HG02970 (cell line): ENCODE results near the gene PTGER1.

Experiments used
- ATAC-seq: cut with Tn5 transposase; IDR thresholded peaks from one replicate; pipeline ENCODE4 v1.9.1; 2021; ENCODE audit warnings: mild to moderate bottlenecking, moderate library complexity, moderate number of reproducible peaks; ENCODE audit not compliant: unreplicated experiment, low FRiP score

PTGER1 gene

DNA sequence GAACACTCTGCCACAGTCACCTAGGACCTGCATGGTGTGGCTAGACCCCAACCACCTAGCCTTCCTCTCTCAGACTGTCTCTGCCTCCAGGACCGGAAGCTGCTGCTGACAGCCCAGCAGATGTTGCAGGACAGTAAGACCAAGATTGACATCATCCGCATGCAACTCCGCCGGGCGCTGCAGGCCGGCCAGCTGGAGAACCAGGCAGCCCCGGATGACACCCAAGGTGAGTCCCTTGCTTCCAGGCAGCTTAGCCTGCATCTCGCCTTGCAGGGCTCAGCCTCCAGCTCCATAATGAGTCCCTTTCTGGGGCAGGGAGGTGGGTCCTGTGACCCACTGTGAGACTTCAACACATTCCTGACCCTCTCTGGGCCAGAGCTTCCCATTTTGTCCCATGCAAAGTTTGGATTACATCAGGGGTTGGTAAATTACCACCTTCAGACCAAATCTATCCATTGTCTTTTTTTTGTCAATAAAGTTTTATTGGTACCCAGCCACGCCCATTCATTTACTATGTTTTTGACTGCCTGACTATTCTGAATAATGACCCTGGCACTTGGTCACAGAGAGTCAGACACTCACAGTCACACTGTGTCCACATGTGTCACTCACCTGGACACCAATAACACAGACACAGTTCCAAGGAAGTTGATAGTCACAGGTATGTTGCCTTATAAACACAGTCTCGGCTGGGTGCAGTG is 28.7 kb downstream of the PTGER1 start:
- no peak for ATAC-seq

DNA sequence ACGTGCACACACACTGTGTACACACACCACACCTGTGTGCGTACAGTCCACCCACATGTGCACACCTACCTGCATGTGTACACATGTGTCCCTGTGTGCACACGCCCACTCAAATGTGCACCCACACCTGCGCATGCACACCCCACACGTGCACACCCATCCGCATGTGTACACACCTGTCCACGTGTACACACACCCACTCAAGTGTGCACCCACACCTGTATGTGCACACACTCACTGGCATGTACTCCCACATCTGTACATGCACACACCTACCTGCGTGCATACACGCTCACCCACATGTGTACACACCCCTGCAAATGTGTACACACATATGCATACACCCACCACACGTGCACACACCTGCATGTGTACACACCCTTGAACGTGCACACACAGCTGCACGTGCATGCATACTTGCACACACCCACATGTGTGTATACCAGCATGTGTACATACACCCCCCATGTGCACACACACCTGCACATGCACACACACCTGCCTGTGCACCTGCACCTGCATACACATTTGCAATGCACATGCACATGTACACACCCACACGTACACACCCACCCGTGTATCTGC is 31.4 kb downstream of the PTGER1 start:
- ATAC-seq = no peak

DNA sequence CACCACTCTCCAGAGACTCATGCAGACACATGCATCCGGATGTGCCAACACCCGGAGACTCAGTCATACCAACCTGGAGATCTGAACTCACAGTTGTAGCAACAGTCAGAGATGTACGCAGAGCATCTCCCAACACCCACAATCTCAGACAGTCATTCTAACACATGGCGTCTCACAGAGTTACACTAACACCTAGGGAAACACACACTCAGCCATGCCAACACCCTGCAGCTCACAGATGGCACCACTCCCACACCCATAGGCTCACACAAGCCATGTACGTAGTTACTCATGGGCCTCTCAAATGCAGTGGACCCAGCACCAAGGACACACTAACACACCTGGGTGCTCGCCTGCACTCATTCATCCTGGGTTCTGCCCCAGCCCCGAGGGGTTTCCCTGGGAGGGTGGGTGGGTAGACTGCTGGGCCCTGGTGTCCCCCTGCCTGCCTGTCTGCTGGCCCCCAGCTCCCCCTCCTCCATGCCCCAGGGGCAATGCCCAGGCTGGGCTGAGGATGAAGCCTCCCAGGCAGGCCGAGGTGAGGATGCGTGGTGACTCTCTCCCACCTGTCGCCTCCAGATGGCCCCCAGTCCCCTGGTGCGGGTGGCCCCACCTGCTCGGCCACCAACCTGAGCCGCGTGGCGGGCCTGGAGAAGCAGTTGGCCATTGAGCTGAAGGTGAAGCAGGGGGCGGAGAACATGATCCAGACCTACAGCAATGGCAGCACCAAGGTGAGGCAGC is 32.1 kb downstream of the PTGER1 start:
- no peak for ATAC-seq

DNA sequence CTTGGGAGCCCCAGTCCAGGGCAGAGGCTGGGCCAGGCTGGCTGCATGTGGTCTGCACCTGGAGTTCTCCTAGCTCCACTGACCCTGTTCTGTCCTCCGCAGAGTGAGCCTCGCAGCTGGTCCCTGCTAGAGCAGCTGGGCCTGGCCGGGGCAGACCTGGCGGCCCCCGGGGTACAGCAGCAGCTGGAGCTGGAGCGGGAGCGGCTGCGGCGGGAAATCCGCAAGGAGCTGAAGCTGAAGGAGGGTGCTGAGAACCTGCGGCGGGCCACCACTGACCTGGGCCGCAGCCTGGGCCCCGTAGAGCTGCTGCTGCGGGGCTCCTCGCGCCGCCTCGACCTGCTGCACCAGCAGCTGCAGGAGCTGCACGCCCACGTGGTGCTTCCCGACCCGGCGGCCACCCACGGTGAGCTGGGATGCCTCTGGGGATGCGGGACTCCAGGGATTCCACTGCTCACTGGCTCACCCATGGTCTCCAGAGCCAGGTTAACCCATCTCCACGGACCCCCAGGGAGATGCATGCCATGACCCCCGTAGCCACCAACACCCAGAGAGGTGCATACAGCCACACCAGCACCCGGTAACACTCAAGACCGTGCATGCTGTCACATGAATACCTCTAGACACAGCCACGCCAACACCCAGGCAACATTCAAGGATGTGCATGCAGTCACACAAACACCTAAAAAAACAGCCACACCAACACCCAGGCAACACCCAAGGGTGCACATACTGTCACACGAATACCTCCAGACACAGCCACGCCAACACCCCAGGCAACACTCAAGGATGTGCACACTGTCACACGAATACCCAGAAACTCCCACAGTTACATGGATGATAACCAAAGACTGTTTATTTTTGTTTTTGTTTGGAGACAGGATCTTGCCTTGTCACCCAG is 33.9 kb downstream of the PTGER1 start:
- no peak for ATAC-seq

DNA sequence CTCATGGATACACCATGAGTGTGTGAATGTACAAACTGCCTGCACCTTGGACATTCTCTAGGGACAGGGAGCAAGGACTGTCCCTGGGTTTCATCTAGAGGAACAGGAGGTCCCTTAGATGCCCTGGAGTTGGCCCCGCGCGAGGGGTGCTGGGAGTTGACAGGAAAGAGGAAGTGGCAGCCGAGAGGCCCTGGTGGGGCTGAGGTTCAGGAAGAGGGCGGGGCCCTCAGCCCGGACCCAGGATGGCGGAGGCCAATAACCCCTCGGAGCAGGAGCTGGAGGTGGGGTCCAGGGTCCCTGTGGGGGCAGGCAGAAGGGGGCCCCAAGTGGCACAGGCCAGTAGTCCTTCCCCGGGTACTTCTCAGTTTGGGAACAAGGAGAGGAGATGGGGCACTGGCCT is 35.1 kb downstream of the PTGER1 start:
- peak; percentile 68 for ATAC-seq

DNA sequence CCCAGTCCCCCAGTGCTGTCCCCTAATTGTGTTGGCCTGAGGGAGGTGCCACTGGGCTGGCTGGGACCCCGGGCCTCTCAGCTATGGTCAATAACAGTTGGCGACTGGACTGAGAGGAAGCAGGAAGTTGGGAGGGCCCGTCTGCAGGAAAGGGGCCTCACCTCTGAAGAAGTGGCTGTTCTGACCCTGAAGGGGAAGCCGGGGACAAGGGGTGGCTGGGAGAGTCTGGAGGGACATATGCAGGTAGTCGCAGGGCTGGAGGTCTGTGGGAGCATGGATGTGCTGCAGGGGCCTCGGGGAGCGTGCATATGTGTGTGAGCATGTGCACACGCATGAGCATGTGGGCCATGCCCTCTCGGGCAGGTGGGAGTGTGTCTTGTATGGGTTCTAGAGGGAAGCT is 36.1 kb downstream of the PTGER1 start:
- no peak for ATAC-seq

DNA sequence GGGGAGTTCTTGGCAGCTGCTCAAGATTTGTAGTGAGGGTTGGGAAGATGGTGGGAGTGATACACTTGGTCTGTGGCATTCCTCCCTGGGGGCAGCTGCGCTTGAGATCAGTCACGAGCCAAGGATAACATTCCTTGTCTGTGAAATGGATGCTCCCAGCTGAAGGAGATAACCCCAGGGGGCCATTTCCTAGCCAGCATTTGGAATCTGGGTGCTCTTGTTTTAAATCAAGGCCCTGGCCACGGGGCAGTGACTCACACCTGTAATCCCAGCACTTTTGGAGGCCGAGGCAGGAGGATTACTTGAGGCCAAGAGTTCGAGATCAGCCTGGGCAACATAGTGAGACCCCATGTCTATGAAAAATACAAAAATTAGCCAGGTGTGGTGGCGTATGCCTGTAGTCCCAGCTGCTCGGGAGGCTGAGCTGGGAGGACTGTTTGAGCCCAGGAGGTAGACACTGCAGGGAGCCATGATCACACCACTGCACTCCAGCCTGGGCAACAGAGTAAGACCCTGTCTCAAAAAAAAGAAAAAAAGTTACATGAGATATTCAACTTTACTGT is 37.5 kb downstream of the PTGER1 start:
- no peak for ATAC-seq

DNA sequence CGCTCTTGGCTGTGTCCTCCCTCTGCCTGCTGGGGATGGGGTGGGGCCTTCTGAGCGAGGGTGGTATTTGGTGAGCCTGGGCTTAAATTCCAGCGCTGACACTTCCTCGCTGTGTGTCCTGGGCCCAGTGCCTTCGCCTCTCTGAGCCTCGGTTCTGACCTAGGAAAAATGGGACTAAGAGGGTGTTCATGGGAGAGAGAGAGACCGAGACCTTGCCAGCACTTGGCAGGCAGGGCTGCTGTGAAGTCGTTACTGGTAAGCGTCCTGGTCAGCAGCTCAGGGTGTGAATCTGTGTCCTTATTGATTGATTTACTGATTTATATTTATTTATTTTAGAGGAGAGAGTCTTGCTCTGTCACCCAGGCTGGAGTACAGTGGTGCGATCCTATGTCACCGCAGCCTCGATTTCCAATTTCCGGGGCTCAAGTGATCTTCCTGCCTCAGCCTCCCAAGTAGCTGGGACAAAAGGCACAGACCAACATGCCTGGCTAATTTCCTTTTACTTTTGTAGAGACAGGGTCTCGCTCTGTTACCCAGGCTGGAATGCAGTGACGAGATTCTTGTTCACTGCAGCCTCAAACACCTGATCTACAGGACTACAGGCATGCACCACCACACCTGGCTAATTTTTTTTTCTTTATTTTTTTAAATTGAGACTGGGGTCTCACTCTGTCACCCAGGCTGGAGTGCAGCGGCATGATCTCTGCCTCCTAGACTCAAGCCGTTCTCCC is 39.7 kb downstream of the PTGER1 start:
- ATAC-seq = no peak

DNA sequence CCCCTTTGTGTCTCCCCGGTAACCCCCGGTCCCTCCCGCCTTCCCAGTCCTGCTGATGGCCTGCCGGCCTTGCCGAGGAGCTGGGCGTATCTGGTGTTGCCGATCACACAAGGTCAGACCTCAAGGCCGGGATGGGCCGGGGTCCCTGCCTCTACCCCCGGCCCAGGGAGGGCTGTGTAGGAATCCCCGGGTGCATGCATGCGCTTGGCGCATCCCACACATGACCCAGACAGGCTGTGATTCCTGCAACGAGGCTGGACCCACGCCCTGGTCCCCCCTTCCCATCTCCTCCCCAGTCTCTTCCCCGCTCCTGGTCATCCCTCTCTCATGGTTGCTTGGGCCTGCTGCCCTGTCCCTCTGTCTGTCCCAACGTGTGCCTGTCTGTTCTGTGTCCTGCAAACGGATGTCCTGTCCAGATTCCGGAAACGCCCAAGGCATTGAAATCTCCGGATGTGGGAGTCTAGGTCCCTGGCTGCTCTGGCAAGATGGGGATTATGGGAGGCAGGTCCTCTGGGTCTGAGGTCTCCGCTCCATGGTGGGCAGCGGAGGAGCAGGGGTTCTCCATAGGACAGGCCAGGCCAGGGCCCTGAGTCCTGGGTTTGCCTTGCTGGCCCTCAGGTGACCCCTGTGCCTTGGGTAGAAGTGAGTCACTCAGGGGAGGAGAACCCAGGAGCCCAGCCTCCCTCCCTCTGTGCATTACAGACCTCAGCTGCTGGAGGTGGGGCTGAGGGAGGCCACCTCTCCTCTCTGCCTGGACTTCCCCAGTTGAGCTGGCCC is 40.4 kb downstream of the PTGER1 start:
- ATAC-seq = no peak

DNA sequence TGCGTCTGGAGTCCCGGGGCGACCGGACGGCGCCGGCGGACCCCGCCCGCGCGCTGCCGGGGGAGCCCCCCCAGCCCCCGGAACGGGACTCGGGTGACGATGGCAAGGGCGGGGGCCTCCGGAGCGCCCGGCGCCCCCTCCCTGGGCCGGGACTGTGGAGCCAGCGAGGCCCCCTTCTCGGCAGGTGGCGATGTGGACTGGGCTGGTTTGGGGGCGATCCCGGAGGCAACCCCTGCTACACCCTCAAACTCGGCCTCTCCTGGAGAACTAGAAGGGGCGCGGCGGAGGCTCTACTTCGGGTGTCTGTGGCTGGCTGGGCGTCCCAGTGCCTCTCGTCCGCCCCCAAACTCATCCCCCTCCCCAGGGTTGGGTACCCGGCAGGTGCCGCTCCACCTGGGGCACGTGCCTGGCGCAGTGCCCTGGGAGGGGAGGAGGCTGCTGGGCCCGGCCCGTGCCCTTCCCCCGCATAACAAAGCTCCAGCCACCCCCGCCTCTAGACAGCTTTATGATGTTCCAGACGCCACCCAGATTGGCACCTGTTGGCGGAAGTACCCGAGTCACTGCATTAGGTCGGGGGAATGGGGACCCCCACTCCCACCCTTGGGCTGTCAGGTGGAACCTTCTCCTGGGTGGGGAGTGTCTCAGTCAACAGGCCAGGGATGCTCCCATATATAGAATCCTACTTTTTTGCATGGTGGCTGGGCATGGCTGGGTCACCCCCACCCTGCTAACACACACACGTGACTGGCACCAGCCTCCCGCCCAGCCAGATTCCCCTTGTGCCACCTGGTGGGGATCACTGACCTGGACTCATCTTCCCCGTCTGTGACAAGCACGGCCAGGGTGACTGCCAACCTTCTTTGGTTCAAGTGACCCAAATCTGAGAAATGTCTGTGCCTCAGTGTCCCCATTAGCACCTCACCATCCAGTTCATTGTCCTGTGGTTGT is 41.3 kb downstream of the PTGER1 start:
- peak; percentile 33 for ATAC-seq

DNA sequence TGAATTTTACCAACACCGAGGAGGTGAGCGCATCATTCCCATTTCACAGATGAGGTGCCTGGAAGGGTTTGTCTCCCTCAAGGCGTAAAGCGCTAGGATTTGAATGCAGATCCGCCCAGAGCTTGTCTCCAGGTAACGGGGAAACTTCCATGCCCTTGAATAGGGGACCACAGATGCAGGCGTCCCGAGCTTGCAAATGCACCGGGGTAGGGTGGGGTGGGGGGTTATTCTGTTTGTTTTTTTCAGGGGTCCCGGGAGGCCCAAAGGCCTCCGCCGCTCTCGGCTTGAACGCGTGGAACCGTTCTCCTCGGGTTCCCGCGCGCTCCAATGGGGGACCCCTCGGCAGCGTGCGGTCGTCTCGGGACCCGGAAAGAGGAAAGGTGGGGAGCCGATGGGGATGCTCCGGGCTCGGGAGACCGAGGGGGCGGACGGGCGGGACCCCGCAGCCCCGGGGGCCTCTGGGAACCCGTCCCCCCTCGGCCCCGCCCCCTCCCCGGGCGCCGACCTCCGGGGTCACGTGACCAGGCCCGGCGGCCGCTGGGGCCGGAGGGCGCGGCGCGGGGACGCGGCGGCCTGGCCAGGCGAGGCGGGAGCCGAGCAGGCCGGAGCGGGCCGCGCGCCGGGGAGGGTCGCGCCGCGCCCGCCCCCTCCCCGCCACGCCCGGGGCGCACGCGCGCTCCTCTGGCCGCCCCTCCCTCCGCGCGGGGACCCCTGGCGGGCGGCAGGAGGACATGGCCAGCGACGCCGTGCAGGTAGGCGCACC is 42.2 kb downstream of the PTGER1 start, which contains the start of gene PKN1:
Gene PKN1, plus strand, starts transcription at position 516 of the 763 bp plus-strand sequence. Its CDS starts 216 bp downstream, at position 732.
- ATAC-seq = peak; percentile 63

DNA sequence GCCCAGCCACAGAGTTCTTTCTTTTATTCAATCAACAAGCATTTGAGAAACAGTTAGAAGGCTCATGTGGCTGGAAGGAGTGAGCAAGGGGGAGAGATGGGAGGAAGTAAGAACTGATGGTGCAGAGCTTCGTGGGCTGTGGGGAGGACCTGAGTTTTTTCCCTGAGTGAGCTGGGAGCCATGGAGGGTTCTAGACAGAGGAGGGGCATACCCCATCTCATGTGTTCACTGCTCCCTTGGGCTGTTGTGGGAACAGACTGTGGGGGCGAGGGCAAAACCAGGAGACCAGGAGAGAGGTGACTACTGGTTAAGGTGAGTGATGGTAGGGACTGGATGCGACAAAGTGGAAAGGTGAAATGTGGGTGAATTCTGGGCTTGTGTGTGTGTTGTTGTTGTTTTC is 44.4 kb downstream of the PTGER1 start:
- ATAC-seq = no peak

DNA sequence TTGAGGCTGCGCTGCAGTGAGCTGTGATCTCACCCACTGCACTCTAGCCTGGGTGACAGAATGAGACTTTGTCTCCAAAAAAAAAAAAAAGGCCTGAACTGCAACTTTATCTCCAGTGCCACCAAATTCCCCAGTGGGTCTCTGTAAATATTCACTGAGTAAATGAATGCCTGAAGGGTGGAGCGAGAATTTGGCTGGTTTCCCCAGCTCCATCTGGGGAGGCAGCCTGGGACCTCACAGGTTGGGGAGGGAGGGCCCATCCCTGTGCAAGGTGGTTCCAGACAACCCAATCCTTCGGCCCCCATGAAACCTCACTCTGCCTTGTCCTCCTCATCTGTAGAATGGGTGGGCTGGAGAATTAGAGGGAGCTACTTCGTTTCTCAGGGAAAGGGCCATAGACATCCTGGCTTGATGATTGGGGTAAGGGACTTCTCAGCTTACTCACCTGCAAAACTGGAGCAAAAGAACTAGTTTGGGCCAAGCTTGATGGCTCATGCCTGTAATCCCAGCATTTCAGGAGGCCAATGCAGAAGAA is 46.2 kb downstream of the PTGER1 start:
- no peak for ATAC-seq

DNA sequence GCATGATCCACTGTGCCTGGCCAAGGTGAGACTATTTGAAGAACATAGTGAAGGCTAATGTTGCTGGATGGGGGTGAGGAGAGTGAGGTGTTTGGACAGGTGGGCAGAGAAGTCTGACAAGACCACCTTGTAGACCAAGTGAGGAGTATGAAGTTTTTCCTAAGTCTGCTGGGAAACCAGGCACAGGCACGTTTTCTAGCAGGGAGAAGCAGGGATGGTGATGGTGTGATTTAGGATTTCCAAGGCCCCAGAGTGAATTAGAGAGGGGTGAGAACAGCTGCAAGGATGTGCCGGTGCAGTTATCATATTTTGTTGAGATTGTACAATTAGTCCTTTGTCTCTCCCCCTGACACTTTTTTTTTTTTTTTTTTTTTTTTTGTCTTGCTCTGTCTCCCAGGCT is 47.7 kb downstream of the PTGER1 start:
- ATAC-seq = no peak

DNA sequence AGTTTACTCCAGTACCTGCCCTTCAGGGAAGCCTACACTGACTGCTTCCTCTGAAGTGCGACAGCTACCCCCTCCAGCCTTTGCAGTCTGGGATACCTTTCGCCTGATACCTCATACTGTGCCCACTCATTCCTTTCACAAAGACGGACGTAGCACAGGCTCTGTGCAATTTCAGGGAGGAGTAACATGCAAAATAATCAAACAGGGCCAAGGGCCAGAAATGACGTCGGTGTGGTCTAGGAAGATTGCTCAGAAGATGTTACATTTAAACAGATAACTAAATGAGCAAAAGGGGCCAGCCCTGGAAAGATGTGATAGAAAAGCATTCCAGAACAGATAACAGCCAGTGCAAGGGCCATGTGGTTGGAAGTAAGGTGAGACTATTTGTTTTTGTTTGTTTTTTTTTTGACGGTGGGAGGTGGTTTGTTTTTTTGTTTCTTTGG is 49.4 kb downstream of the PTGER1 start:
- no peak for ATAC-seq
